KBM-7 (cell line): ENCODE data around the gene MSH5.

Experiments used
- DNase-seq: peaks from one replicate; pipeline ENCODE4 v3.0.0-alpha.2; 2015
- in situ Hi-C: fragments of 300-500 bp; cut with MboI; formaldehyde crosslinking; loops from 2 replicates; pipeline ENCODE4 v1.14.3; 2020; ENCODE audit warnings: low sequenced_read_pairs, low pct_unique_long_range_greater_than_20kb, mixed read lengths

MSH5 gene

GRCh38 chr6:31710523-31711219, 29.1 kb upstream of the MSH5 start:
- no peak for DNase-seq
- in situ Hi-C loops = no loop called here

- peak; percentile 26 for DNase-seq
- in situ Hi-C loops = no loop called here
Observed at GRCh38 chr6:31711233-31711632, 28.6 kb upstream of the MSH5 start.

- in situ Hi-C loops = no loop called here
- DNase-seq = no peak
Observed at GRCh38 chr6:31712296-31712695, 27.5 kb upstream of the MSH5 start.

GRCh38 chr6:31713465-31713864, 26.3 kb upstream of the MSH5 start:
- in situ Hi-C loops = no loop called here
- DNase-seq = no peak

- in situ Hi-C loops = no loop called here
- DNase-seq = no peak
Observed at GRCh38 chr6:31713991-31714684, 25.7 kb upstream of the MSH5 start.

- in situ Hi-C loops = no loop called here
- DNase-seq = no peak
Observed at GRCh38 chr6:31715022-31715958, 24.5 kb upstream of the MSH5 start, which contains the start of gene LY6G6D. LY6G6D (plus strand) TSS chr6:31715348; CDS start chr6:31715356, 8 bp downstream.

GRCh38 chr6:31717499-31718222, 22.1 kb upstream of the MSH5 start:
- in situ Hi-C loops = no loop called here
- DNase-seq = no peak

GRCh38 chr6:31718265-31718664, 21.5 kb upstream of the MSH5 start:
- in situ Hi-C loops = no loop called here
- DNase-seq = no peak

- no peak for DNase-seq
- in situ Hi-C loops = no loop called here
Observed at GRCh38 chr6:31719001-31719400, 20.8 kb upstream of the MSH5 start.

GRCh38 chr6:31720196-31720770, 19.5 kb upstream of the MSH5 start:
- in situ Hi-C loops = no loop called here
- no peak for DNase-seq

GRCh38 chr6:31721351-31722020, 18.3 kb upstream of the MSH5 start, which contains the start of gene LY6G6C:
LY6G6C (minus strand) TSS chr6:31721746; CDS start chr6:31721679, 67 bp downstream.
- in situ Hi-C loops = no loop called here
- no peak for DNase-seq

- DNase-seq = no peak
- in situ Hi-C loops = no loop called here
Observed at GRCh38 chr6:31722173-31722572, 17.6 kb upstream of the MSH5 start.

- no peak for DNase-seq
- in situ Hi-C loops = no loop called here
Observed at GRCh38 chr6:31723245-31723979, 16.4 kb upstream of the MSH5 start, which contains the start of gene MPIG6B. MPIG6B (plus strand) TSS chr6:31723373; CDS start chr6:31723384, 11 bp downstream.

- in situ Hi-C loops = no loop called here
- no peak for DNase-seq
Observed at GRCh38 chr6:31723980-31724691, 15.7 kb upstream of the MSH5 start.

GRCh38 chr6:31725502-31726350, 14.1 kb upstream of the MSH5 start:
- in situ Hi-C loops = no loop called here
- DNase-seq = peak; percentile 86
